ENCODE measurements around the gene PARS2. TPM values are rescaled to one million over a fixed set of nuclear protein-coding genes. Genes with fewer than 3 reads are reported as not detected.
"Not testable (repeated sequence)": the region's sequence is repeated elsewhere in the genome, so short reads cannot be mapped to it uniquely, and the experiment has no call there.

Gene PARS2
- total and polyA plus RNA-seq, 2 experiments from 2014 or later: 5.9 to 13.6 TPM

DNA sequence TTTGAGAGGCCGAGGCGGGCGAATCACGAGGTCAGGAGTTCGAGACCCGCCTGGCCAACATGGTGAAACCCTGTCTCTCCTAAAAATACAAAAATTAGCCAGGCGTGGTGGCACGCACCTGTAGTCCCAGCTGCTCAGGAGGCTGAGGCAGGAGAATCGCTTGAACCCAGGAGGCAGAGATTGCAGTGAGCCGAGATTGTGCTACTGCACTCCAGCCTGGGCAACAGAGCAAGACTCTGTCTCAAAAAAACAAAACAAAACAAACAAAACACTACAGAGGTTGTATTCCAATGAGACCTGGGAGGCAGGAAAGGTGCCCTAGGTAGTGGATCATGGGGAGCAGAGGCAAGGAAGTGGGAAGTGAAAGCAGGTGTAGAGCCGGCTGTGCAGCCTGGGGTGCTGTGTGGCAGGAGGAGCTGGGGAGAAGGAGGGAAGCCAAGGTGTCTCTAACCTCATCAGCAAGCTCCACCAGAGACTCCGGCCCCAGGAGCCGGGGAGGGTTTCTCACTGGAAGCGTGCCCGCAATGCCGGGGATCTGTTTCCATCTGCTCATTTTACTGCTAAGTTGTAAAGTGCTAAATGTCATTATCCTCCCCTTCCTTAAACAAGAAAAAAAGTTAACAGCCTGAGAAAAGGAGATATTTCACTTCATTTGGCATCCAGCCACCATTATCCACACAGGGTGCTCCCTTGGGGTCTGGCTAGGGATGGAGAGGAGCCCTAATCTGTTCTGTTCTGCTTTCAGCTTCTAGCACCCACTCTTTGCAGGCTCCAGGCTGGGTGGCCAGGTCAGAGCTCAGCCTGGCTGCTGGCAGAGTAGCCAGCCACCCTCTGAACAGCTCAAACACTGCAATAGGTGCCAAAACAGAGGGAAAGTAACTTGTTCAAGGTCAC lies 11.8 kb upstream of the PARS2 start:
- not testable (repeated sequence) for H4K20me1 ChIP-seq (replicated peaks; ENCODE audit: insufficient read depth); H3K4me3 Mint-ChIP-seq; H3K4me1 ChIP-seq (ENCODE audit: insufficient read depth); H3K27ac ChIP-seq (ENCODE audit: low read depth); H3K9me2 ChIP-seq (ENCODE audit: insufficient read depth); H3K36me3 ChIP-seq (ENCODE audit: insufficient read depth); H3K4me3 ChIP-seq; ATAC-seq; H3K4me1 Mint-ChIP-seq; H3K27ac Mint-ChIP-seq; H2AFZ ChIP-seq; H3K79me2 ChIP-seq (replicated peaks; ENCODE audit: insufficient read depth); DNase-seq (ENCODE audit: low spot score); H3K9me3 Mint-ChIP-seq; H3F3A ChIP-seq (replicated peaks; ENCODE audit: low read depth); H3K4me2 ChIP-seq; H3K36me3 Mint-ChIP-seq (ENCODE audit: low read depth)
- H3K27me3 Mint-ChIP-seq (ENCODE audit: insufficient read depth, low read depth, poor library complexity): peaks cover 19% of the 10 kb centered on the region
- H3K27me3 ChIP-seq (ENCODE audit: insufficient read depth): peaks cover 19% of the 10 kb centered on the region

DNA sequence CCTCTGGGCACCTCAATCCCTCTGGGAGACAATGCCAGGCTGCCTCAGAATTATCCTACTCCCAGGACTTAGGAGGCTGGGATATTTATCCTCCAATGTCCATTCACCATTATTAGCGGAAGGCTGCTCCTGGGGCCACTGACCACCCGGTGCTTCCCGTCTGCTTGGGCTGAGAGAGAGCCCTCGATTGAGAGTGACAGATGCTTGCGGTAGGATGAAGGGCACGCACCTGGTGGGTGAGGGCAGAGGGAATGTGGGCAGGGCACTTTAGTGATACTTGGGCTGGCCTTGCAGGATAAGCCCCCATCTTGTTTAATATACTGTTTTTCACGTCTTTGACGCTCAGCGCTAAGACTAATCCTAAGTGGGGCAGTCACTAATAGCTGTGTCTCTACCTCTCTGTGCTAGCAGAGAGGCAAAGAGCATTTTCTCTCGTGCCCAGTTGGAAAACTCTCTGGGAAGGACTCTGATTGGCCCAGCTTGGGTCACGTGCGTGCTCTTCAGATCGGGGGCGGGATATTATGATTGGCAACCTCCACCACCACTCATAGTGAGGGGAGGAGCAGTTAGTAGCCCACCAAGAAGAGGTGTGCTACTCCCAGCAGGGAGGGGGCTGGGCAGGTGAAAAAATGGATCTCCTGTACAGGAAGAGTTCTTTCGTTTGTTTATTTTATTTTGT lies 10.6 kb upstream of the PARS2 start:
- Mint-ChIP-seq H3K4me3 (peak overlapping the region; percentile 22; the same call in 2 of the 3 replicates), H3K27ac (no peak overlapping the region), H3K4me1 (peaks cover 7% of the 10 kb centered on the region; the same call in 2 of the 3 replicates), H3K27me3 (ENCODE audit: insufficient read depth, low read depth, poor library complexity) (peaks cover 9% of the 10 kb centered on the region), H3K36me3 (ENCODE audit: low read depth) (no peaks in the 10 kb centered on the region), H3K9me3 (no peaks in the 10 kb centered on the region; the same call in 1 of the 3 replicates)
- Histone ChIP-seq H2AFZ (peak overlapping the region; percentile 52; the same call in 1 of the 2 replicates), H3K4me2 (peak overlapping the region; percentile 5; the same call in 1 of the 2 replicates), H3K9me2 (ENCODE audit: insufficient read depth) (peaks cover 3% of the 10 kb centered on the region; the same call in 1 of the 2 replicates), H3K79me2 (replicated peaks; ENCODE audit: insufficient read depth) (no peaks in the 10 kb centered on the region), H3K36me3 (ENCODE audit: insufficient read depth) (no peaks in the 10 kb centered on the region), H3K27ac (ENCODE audit: low read depth) (no peak overlapping the region), H4K20me1 (replicated peaks; ENCODE audit: insufficient read depth) (no peaks in the 10 kb centered on the region), H3K4me1 (ENCODE audit: insufficient read depth) (no peaks in the 10 kb centered on the region), H3K27me3 (ENCODE audit: insufficient read depth) (peaks cover 8% of the 10 kb centered on the region), H3F3A (replicated peaks; ENCODE audit: low read depth) (no peaks in the 10 kb centered on the region), H3K4me3 (no peak overlapping the region)
- TF ChIP-seq NANOG (IDR thresholded peaks at IDR 0.05; ENCODE audit: borderline replicate concordance) (no peak), POLR2AphosphoS5 (IDR thresholded peaks at IDR 0.05; ENCODE audit: low read depth) (peak; percentile 77)
- DNase-seq (ENCODE audit: low spot score) (peak; percentile 95), ATAC-seq (peak; percentile 100)

DNA sequence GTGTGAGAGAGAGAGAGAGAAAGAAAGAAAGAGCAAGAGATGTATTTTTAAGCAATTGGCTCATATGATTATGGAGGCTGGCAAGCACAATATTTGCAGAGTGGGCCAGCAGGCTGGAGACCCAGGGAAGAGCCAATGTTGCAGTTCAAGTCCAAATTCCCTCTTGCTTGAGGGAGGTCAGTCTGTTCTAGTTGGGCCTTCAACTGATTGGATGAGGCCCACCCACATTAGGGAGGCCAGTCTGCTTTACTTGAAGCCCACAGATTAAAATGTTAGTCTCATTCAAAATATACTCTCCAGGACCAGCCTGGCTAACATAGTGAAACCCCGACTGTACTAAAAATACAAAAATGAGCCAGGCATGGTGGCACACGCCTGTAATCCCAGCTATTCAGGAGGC lies 8.6 kb upstream of the PARS2 start:
- no peak overlapping the region for H3K4me3 ChIP-seq
- no peaks in the 10 kb centered on the region for H4K20me1 ChIP-seq (replicated peaks; ENCODE audit: insufficient read depth)
- no peaks in the 10 kb centered on the region for H3K4me1 ChIP-seq (ENCODE audit: insufficient read depth)
- Mint-ChIP-seq H3K27me3 (ENCODE audit: insufficient read depth, low read depth, poor library complexity) (peaks cover 2% of the 10 kb centered on the region), H3K36me3 (ENCODE audit: low read depth) (no peaks in the 10 kb centered on the region), H3K4me1 (peaks cover 7% of the 10 kb centered on the region; the same call in 2 of the 3 replicates), H3K27ac (no peak overlapping the region), H3K4me3 (no peak overlapping the region), H3K9me3 (no peaks in the 10 kb centered on the region; the same call in 1 of the 3 replicates)
- H3K27me3 ChIP-seq (ENCODE audit: insufficient read depth): no peaks in the 10 kb centered on the region
- no peak overlapping the region for H3K4me2 ChIP-seq
- DNase-seq (ENCODE audit: low spot score): no peak
- no peaks in the 10 kb centered on the region for H3K36me3 ChIP-seq (ENCODE audit: insufficient read depth)
- H3F3A ChIP-seq (replicated peaks; ENCODE audit: low read depth): no peaks in the 10 kb centered on the region
- ATAC-seq: no peak
- H2AFZ ChIP-seq: no peak overlapping the region
- peaks cover 3% of the 10 kb centered on the region; the same call in 1 of the 2 replicates for H3K9me2 ChIP-seq (ENCODE audit: insufficient read depth)
- H3K79me2 ChIP-seq (replicated peaks; ENCODE audit: insufficient read depth): no peaks in the 10 kb centered on the region
- H3K27ac ChIP-seq (ENCODE audit: low read depth): no peak overlapping the region
- TF ChIP-seq ZNF331 (CRISPR knock-in tag; IDR thresholded peaks at IDR 0.05; ENCODE audit: low read depth) (no peak), CREB1 (CRISPR knock-in tag; IDR thresholded peaks at IDR 0.05; ENCODE audit: low read depth) (no peak), ZNF114 (CRISPR knock-in tag; IDR thresholded peaks at IDR 0.05) (no peak), EZH2 (IDR thresholded peaks at IDR 0.05; ENCODE audit: low read depth, unreplicated experiment) (no peak), NANOG (IDR thresholded peaks at IDR 0.05; ENCODE audit: borderline replicate concordance) (no peak)
- TF ChIP-seq, protein P1, sequence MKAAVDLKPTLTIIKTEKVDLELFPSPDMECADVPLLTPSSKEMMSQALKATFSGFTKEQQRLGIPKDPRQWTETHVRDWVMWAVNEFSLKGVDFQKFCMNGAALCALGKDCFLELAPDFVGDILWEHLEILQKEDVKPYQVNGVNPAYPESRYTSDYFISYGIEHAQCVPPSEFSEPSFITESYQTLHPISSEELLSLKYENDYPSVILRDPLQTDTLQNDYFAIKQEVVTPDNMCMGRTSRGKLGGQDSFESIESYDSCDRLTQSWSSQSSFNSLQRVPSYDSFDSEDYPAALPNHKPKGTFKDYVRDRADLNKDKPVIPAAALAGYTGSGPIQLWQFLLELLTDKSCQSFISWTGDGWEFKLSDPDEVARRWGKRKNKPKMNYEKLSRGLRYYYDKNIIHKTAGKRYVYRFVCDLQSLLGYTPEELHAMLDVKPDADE (IDR thresholded peaks at IDR 0.05): no peak

Data from GM23338 (cell line).